DLD1 (cell line): Measurements from ENCODE around the gene LSM4.

Experiments used
- in situ Hi-C: cut with HindIII; loops from 2 replicates; pipeline ENCODE4 v1.10.0; 2017; ENCODE audit warnings: low sequenced_read_pairs

LSM4 gene

GRCh38 chr19:18257503-18258470 lies 65.1 kb downstream of the LSM4 start:
- in situ Hi-C loops: no loop called here
